NCI-H524 (cell line): Measurements from ENCODE around the gene TACC2.
"Not testable (repeated sequence)": the region's sequence is repeated elsewhere in the genome, so short reads cannot be mapped to it uniquely, and the experiment has no call there.

Experiments
- DNase-seq, 2 experiments: peaks; one replicate each; lab custom pipeline; 2025; lab: John Stamatoyannopoulos, UW

Gene TACC2

GRCh38 chr10:121988361-121989324 lies at the start of gene TACC2:
Gene TACC2 (plus strand): TSS chr10:121989163. CDS start chr10:122021982, 32,819 bp downstream.
- DNase-seq = no peak

GRCh38 chr10:121941532-121941931 lies 47.4 kb upstream of the TACC2 start:
- no peak for DNase-seq

DNA sequence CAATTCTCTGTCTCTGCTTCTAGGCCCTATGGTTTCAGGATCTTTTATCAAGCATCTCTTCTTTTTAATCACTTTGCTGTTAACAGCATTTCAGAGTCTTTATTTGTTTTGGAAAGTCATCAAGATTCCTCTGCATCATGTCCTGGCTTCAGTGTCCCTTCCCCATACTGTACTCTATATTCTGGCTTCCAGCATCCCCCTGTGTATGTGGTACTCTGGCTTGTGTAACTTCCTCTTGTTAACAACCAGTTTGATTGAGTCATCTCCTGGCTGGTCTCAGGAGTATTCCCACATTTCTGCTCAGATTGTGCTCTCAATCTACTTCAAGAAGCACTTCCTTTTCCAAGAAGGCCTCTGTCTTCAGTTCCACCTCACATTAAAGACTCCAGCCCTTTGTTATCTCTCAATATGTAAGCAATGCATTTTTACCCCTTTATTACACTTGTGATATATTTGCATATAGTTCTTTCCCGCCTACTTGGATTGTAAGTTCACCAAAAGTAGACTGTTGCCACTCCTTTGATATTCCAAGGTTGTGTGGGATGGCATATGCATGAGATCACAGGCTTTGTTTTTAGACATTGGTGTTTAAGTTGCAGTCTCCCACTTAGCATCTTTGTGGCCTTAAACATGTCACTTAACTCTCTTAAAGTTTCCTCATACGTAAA lies 46.1 kb upstream of the TACC2 start:
- no peak for DNase-seq

DNA sequence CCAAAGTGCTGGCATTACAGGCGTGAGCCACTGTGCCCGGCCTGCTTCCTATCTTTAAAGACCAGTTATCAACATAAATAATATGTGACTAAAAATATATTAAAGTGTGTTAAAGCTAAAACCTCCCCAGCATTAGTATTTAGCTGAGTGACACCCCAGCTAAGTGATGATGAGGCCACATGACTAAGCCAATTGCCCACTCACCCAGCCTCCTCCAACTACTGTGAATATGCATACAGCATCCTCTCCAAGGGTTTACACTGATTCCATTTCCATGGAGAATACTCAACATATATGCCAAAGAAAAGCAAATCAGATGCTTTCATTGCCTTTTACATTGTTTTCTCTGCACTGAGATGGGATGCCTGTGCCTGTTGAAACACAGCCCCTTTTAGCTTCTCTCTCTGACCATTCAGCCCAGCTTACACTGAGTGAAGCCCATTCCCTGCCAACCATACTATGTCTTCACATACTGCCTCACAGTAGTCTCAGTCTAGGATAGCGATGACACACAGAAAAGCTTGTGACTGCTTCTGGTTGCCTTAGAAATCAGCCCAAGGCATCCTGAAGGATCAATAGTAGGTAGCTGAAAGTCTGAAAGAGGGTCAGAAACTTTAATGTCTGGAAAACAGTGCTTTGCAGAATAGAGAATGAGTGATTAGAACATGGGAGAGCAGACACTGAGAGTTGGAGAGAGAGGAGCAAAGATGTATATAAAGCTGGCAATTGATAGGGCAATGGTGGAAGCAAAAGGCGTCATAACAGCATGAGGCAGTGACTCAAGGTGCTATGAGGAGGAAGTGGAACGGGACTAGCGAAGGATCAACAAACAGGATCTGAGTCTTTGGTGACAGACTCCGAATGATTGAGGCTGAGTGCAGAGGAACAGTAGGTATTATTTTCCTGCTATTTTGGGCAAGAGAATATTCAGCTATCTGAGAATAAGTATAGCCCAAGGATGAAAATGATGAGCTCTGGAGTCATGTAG lies 41.3 kb upstream of the TACC2 start:
- no peak for DNase-seq

GRCh38 chr10:121949049-121949448 lies 39.9 kb upstream of the TACC2 start:
- DNase-seq = no peak

DNA sequence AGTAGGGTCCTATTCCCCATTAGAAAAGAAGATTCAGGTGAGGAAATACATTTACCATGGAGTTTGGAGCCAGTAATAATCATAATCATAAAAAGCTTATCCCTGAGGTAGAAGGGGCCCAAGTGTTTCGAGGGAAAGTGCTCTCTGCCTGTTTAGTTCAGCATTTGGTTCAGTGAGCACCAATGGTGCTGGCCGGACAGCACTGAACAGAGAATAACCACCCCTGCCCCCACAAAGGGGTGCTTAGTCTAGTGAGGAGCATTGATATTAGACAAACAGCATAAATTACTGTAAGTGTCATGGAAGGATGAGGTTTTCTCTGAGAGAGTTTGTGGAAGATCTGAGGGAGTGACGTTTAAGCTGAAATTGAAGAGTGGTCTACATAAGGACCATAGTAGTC lies 39.5 kb upstream of the TACC2 start:
- no peak for DNase-seq

GRCh38 chr10:121952226-121952625 lies 36.7 kb upstream of the TACC2 start:
- no peak for DNase-seq

- DNase-seq = no peak
Observed at GRCh38 chr10:121956111-121957061, 32.6 kb upstream of the TACC2 start.

DNA sequence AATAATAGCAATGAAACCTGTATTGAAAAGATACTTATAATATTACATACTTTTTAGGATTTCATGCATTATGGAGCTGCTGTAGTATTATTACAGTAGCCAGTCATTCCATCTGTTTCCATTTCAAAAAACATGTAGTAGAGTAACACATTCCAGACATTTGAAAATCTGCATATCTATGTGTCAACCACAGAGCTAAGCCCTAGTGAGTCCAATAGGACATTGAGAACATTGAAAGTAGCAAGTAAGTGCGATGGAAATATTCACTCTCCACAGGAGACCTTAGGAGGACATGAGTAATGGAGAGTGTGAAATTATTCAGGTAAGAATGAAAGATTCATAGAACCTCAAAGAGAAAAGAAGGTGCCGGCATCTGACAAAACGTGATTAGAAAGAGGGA lies 29.3 kb upstream of the TACC2 start:
- DNase-seq = no peak

- no peak for DNase-seq
Observed at GRCh38 chr10:121961456-121961855, 27.5 kb upstream of the TACC2 start.

- DNase-seq = no peak
Observed at GRCh38 chr10:121965996-121966395, 23.0 kb upstream of the TACC2 start.

- DNase-seq = not testable (repeated sequence)
Observed at GRCh38 chr10:121969086-121969485, 19.9 kb upstream of the TACC2 start.

- DNase-seq = no peak
Observed at GRCh38 chr10:121974019-121974534, 14.9 kb upstream of the TACC2 start.

DNA sequence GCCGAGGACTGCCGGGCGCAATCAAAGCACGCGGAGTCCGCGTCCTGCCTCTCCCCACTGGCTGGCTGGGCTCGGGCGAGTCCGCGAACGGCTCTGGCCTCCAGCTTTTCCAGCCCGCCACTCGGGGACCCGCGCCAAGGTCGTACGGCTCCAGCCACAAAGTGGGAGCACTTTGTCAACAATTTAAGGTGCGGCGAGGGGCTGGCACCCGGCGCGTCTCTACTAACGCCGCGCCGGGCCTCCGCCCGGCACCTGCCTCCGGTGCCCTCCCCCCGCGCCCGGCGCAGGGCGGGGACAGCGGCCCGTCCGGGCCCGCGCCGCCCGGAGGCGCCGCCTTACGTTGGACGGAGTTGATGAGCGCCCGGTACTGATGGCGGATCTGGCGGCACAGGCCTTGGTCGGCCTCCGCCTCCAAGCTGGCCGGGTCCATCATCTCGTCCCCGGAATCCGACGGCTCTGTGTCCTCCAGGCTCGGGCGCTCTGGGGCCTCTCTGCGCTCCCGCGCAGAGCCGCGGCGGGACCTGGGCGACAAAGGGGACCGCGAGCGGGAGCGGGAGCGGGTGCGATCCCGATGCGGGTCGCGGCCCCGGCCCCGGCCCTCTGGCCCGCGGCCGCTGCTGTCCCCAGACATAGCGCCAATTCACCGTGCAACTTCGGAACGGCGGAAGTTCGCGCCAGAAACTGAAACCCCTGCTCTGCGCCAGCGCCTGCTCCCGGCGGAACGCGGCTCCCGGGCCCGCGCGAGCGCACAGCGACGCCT lies 14.2 kb upstream of the TACC2 start, which contains the start of gene NSMCE4A:
Gene NSMCE4A (minus strand): TSS at position 683 of the 760 bp plus-strand sequence. CDS start 52 bp downstream, at position 631.
- DNase-seq = peak in 1 of 2 experiments; percentile 49

GRCh38 chr10:121975295-121976086 lies 13.5 kb upstream of the TACC2 start:
- peak in 1 of 2 experiments; percentile 32 for DNase-seq

GRCh38 chr10:121976607-121977006 lies 12.4 kb upstream of the TACC2 start:
- no peak for DNase-seq

- no peak for DNase-seq
Observed at GRCh38 chr10:121978511-121978910, 10.5 kb upstream of the TACC2 start.

- DNase-seq = no peak
Observed at GRCh38 chr10:121981346-121981745, 7.6 kb upstream of the TACC2 start.

DNA sequence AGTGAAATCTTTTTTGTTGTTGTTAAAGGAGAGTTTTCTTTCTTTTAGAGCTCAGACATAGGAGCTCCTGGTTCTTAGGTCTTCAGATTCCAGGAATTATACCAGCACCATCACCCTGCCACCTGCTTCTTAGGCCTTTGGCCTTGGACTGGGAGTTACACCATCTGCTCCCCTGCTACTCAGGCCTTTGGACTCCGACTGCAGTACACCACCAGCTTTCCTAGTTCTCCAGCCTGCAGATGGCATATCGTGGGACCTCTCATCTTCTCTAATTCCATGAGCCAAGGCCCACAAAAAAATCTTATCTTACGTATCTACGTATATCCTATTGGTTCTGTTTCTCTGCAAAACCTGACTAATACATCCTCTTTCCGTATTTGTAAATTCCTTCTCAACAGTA lies 5.1 kb upstream of the TACC2 start:
- no peak for DNase-seq
